Transverse colon (tissue), 4 donors: ENCODE data around the gene GGACT. TPM values are rescaled to one million over a fixed set of nuclear protein-coding genes. Genes with fewer than 3 reads are reported as not detected.

Experiments
- DNase-seq: peaks from one replicate; pipeline ENCODE4 v3.0.0-alpha.2; 2019
- H3K27ac ChIP-seq, 4 donors: fragments of 200-600 bp; sonication (generic); 2 replicates each; pipeline ENCODE4 v1.5.1; 2016 to 2018; ENCODE audit warnings: inconsistent platforms in 4 of 4
- H3K27me3 ChIP-seq: fragments of 200-600 bp; sonication (generic); 2 replicates; pipeline ENCODE4 v1.5.1; 2017; ENCODE audit warnings: inconsistent platforms
- H3K36me3 ChIP-seq, 4 donors: fragments of 200-600 bp; sonication (generic); 2 replicates each; pipeline ENCODE4 v1.5.1; 2017 to 2019; ENCODE audit warnings: inconsistent platforms in 4 of 4
- H3K4me1 ChIP-seq, 4 donors: fragments of 200-600 bp; sonication (generic); 2 replicates each; pipeline ENCODE4 v1.5.1; 2017 to 2020; ENCODE audit warnings: inconsistent platforms in 4 of 4
- H3K4me3 ChIP-seq, 4 donors: fragments of 200-600 bp; sonication (generic); 1 replicate in 1 of 4; 2 replicates in 3 of 4; pipeline versions ENCODE4 v1.5.1 to v1.6.1; 2017 to 2019; ENCODE audit warnings: inconsistent platforms in 4 of 4
- H3K9me3 ChIP-seq, 2 donors: fragments of 200-600 bp; sonication (generic); 2 replicates each; pipeline ENCODE4 v1.5.1; 2017 to 2019; ENCODE audit warnings: inconsistent platforms in 2 of 2
- CTCF ChIP-seq, 5 experiments: fragments of 200-600 bp in 3 of 5; fragments of 450-650 bp in 2 of 5; sonication (generic) in 3 of 5; IDR thresholded peaks; 1 replicate in 2 of 5; 2 replicates in 3 of 5; pipeline ENCODE4 v1.5.1; 2016 to 2017; ENCODE audit warnings: antibody characterized with exemption in 5 of 5, inconsistent platforms in 3 of 5, mild to moderate bottlenecking in 2 of 5, moderate library complexity in 1 of 5
- EP300 ChIP-seq: sonication (generic); formaldehyde crosslinking; IDR thresholded peaks from one replicate; pipeline ENCODE4 v1.6.1; 2017; ENCODE audit warnings: antibody characterized with exemption, low read depth
- POLR2A ChIP-seq: fragments of 450-650 bp; IDR thresholded peaks from one replicate; pipeline ENCODE4 v1.6.1; 2016; ENCODE audit warnings: antibody characterized with exemption, mild to moderate bottlenecking, moderate library complexity
- POLR2AphosphoS5 ChIP-seq, 3 donors: sonication (generic); formaldehyde crosslinking; IDR thresholded peaks; one replicate each; pipeline ENCODE4 v1.6.1; 2016; ENCODE audit warnings: antibody characterized with exemption in 3 of 3
- WGBS, 2 donors: methylation state at CpG; one replicate each; pipeline ENCODE4 v1.1.5; 2018; ENCODE audit warnings: low coverage in 1 of 2; 5-methylcytosine and 5-hydroxymethylcytosine counted together
- in situ Hi-C, 4 donors: fragments of 200-750 bp; cut with MboI; loops; one replicate each; pipeline versions ENCODE4 v1.15.0 to v1.15.1; 2017; ENCODE audit warnings: low sequenced_read_pairs in 3 of 4, low pct_ligation_motif_present in 1 of 4, low pct_unique_long_range_greater_than_20kb in 1 of 4
- intact Hi-C: fragments of 100-400 bp; cut with DNase I; formaldehyde crosslinking; loops from one replicate; pipeline ENCODE4 v1.15.1; 2023; ENCODE audit warnings: low total_unique reads
- total RNA-seq, 4 donors: library from RNA; depleted of rRNA; stranded (reverse); fragments of >200 nt; gene quantifications; one replicate each; pipeline ENCODE4 v1.1.0, GENCODE V29; 2016

Gene GGACT
- total RNA-seq, 4 donors from 2014 or later: 6.4 to 9.2 (median 8.8) TPM; not detected in 1

GRCh38 chr13:100508996-100509395 is 79.6 kb downstream of the GGACT start:
- TF ChIP-seq EP300: no peak
- TF ChIP-seq POLR2A: no peak
- no peak for TF ChIP-seq CTCF (IDR thresholded peaks at IDR 0.05)
- TF ChIP-seq POLR2AphosphoS5 (IDR thresholded peaks at IDR 0.05): no peak
- Histone ChIP-seq H3K4me1 (peaks cover 0 to under 1% (median 0%) of the 10 kb centered on the region in 4 donors), H3K4me3 (no peak overlapping the region), H3K9me3 (no peaks in the 10 kb centered on the region), H3K27me3 (no peaks in the 10 kb centered on the region), H3K27ac (no peak overlapping the region), H3K36me3 (no peaks in the 10 kb centered on the region)
- DNase-seq: no peak
- intact Hi-C loops: loop anchor here (2.0 kb wide), 1 partner anchor 76 kb away; no protein-coding TSS in a partner anchor
- 93 to 94% methylated on average over 2 to 8 of the region's 8 CpGs for WGBS, 2 donors
- in situ Hi-C loops: loop anchor here (10.0 to 25.0 kb wide), 5 partner anchors 272 to 854 kb away; no protein-coding TSS in a partner anchor

GRCh38 chr13:100508455-100508854 is 80.1 kb downstream of the GGACT start:
- intact Hi-C loops (loop anchor here (2.0 kb wide), 1 partner anchor 76 kb away; no protein-coding TSS in a partner anchor), in situ Hi-C loops (loop anchor here (10.0 to 25.0 kb wide), 5 partner anchors 271 to 854 kb away; no protein-coding TSS in a partner anchor)
- Histone ChIP-seq H3K4me1 (no peaks in the 10 kb centered on the region), H3K9me3 (no peaks in the 10 kb centered on the region), H3K27ac (no peak overlapping the region), H3K27me3 (no peaks in the 10 kb centered on the region), H3K4me3 (no peak overlapping the region), H3K36me3 (no peaks in the 10 kb centered on the region)
- no peak for DNase-seq
- WGBS, 2 donors: 93 to 98% methylated on average over 6 of the region's 6 CpGs
- TF ChIP-seq EP300: no peak
- no peak for TF ChIP-seq POLR2AphosphoS5 (IDR thresholded peaks at IDR 0.05)
- no peak for TF ChIP-seq POLR2A
- TF ChIP-seq CTCF (IDR thresholded peaks at IDR 0.05): no peak

- WGBS, 2 donors: 58 to 60% methylated on average over 8 to 9 of the region's 9 CpGs
- intact Hi-C loops: no loop called here
- in situ Hi-C loops: loop anchor here (10.0 to 25.0 kb wide), 5 partner anchors 270 to 852 kb away; no protein-coding TSS in a partner anchor
Measured at GRCh38 chr13:100506600-100507422, 81.8 kb downstream of the GGACT start.

More at GRCh38 chr13:100506600-100507422, 81.8 kb downstream of the GGACT start:
- Histone ChIP-seq H3K36me3 (no peaks in the 10 kb centered on the region), H3K9me3 (no peaks in the 10 kb centered on the region), H3K27ac (no peak overlapping the region), H3K4me3 (no peak overlapping the region), H3K4me1 (no peaks in the 10 kb centered on the region), H3K27me3 (no peaks in the 10 kb centered on the region)
- no peak for DNase-seq
- TF ChIP-seq EP300 (no peak), CTCF (IDR thresholded peaks at IDR 0.05) (no peak), POLR2AphosphoS5 (IDR thresholded peaks at IDR 0.05) (no peak), POLR2A (no peak)
